Measurements from ENCODE around the gene ACER2. TPM values are rescaled to one million over a fixed set of nuclear protein-coding genes. Genes with fewer than 3 reads are reported as not detected.
"Not testable (repeated sequence)": the region's sequence is repeated elsewhere in the genome, so short reads cannot be mapped to it uniquely, and the experiment has no call there.

ACER2 gene
- polyA plus RNA-seq, 1 experiment, result 1.4 TPM

GRCh38 chr9:19386502-19387044, 22.2 kb upstream of the ACER2 start:
- ChIA-PET POLR2A (no interaction called here), CTCF (no interaction called here)
- no peak for DNase-seq (ENCODE audit: low read depth)
- H3K27me3 ChIP-seq (ENCODE audit: control insufficient read depth, insufficient read depth, low read length), result no peaks in the 10 kb centered on the region
- TF ChIP-seq CTCF (IDR thresholded peaks at IDR 0.05; ENCODE audit: insufficient read depth, low read depth, low read length), result no peak
- H3K4me3 ChIP-seq (ENCODE audit: low read depth, low read length), result no peak overlapping the region
- H3K36me3 ChIP-seq (ENCODE audit: control insufficient read depth, insufficient read depth, low read length), result no peaks in the 10 kb centered on the region

GRCh38 chr9:19387317-19387716, 21.5 kb upstream of the ACER2 start:
- ChIA-PET CTCF (no interaction called here), POLR2A (no interaction called here)
- H3K27me3 ChIP-seq (ENCODE audit: control insufficient read depth, insufficient read depth, low read length), result no peaks in the 10 kb centered on the region
- no peak for DNase-seq (ENCODE audit: low read depth)
- H3K4me3 ChIP-seq (ENCODE audit: low read depth, low read length), result no peak overlapping the region
- TF ChIP-seq CTCF (IDR thresholded peaks at IDR 0.05; ENCODE audit: insufficient read depth, low read depth, low read length), result no peak
- no peaks in the 10 kb centered on the region for H3K36me3 ChIP-seq (ENCODE audit: control insufficient read depth, insufficient read depth, low read length)

- POLR2A ChIA-PET, result interaction anchor here (0.5 kb wide), 1 partner anchor 15 kb away, joined by 9 read pairs; no protein-coding TSS in a partner anchor
- H3K4me3 ChIP-seq (ENCODE audit: low read depth, low read length); CTCF ChIA-PET; H3K27me3 ChIP-seq (ENCODE audit: control insufficient read depth, insufficient read depth, low read length); DNase-seq (ENCODE audit: low read depth); H3K36me3 ChIP-seq (ENCODE audit: control insufficient read depth, insufficient read depth, low read length): not testable (repeated sequence)
These were observed 19.3 kb upstream of the ACER2 start for GRCh38 chr9:19389539-19389938.

- DNase-seq (ENCODE audit: low read depth), result no peak
- no peaks in the 10 kb centered on the region for H3K36me3 ChIP-seq (ENCODE audit: control insufficient read depth, insufficient read depth, low read length)
- CTCF ChIA-PET, result interaction anchor here (0.7 kb wide), 1 partner anchor 1662 kb away, joined by 3 read pairs; no protein-coding TSS in a partner anchor
- 0 out of 2 replicates have a peak, but pooled peaks cover 1% of the 10 kb centered on the region for H3K27me3 ChIP-seq (ENCODE audit: control insufficient read depth, insufficient read depth, low read length)
- no peak overlapping the region for H3K4me3 ChIP-seq (ENCODE audit: low read depth, low read length)
- POLR2A ChIA-PET, result no interaction called here
- TF ChIP-seq CTCF (IDR thresholded peaks at IDR 0.05; ENCODE audit: insufficient read depth, low read depth, low read length), result no peak
These were observed 11.0 kb upstream of the ACER2 start for GRCh38 chr9:19397845-19398244.

GRCh38 chr9:19403231-19403630, 5.6 kb upstream of the ACER2 start:
- CTCF ChIA-PET; H3K36me3 ChIP-seq (ENCODE audit: control insufficient read depth, insufficient read depth, low read length); H3K27me3 ChIP-seq (ENCODE audit: control insufficient read depth, insufficient read depth, low read length); POLR2A ChIA-PET; DNase-seq (ENCODE audit: low read depth); H3K4me3 ChIP-seq (ENCODE audit: low read depth, low read length): not testable (repeated sequence)

- CTCF ChIA-PET, result no interaction called here
- Histone ChIP-seq H3K27me3 (ENCODE audit: control insufficient read depth, insufficient read depth, low read length) (no peaks in the 10 kb centered on the region), H3K36me3 (ENCODE audit: control insufficient read depth, insufficient read depth, low read length) (no peaks in the 10 kb centered on the region), H3K4me3 (ENCODE audit: low read depth, low read length) (no peak overlapping the region)
- no peak for TF ChIP-seq CTCF (IDR thresholded peaks at IDR 0.05; ENCODE audit: insufficient read depth, low read depth, low read length)
- POLR2A ChIA-PET, result interaction anchor here (0.6 kb wide), 1 partner anchor 15 kb away, joined by 9 read pairs; no protein-coding TSS in a partner anchor
- no peak for DNase-seq (ENCODE audit: low read depth)
These were observed 4.3 kb upstream of the ACER2 start for GRCh38 chr9:19404283-19405075.
